Activated CD4-positive, alpha-beta T cell treated with anti-CD3 and anti-CD28 coated beads for 48 hours (primary cell): ENCODE measurements around the gene TMEM187.

Experiments
- DNase-seq: peaks from one replicate; pipeline ENCODE4 v3.0.0-alpha.2; 2020

TMEM187 gene

GRCh38 chrX:153935326-153935851, 37.2 kb upstream of the TMEM187 start:
- DNase-seq = no peak

- DNase-seq = no peak
Measured at GRCh38 chrX:153937056-153937455, 35.5 kb upstream of the TMEM187 start.

- peak; percentile 39 for DNase-seq
Measured at GRCh38 chrX:153938226-153938786, 34.2 kb upstream of the TMEM187 start.

GRCh38 chrX:153939573-153939972, 33.0 kb upstream of the TMEM187 start:
- no peak for DNase-seq

GRCh38 chrX:153941336-153942252, 31.0 kb upstream of the TMEM187 start:
- no peak for DNase-seq

GRCh38 chrX:153944140-153944799, 28.3 kb upstream of the TMEM187 start, which contains the start of gene RENBP:
Gene RENBP, minus strand, starts transcription at chrX:153944643. Its CDS starts 33 bp downstream, at chrX:153944610.
- DNase-seq = peak; percentile 65

GRCh38 chrX:153944800-153945150, 27.8 kb upstream of the TMEM187 start:
- no peak for DNase-seq

GRCh38 chrX:153945956-153946943, 26.3 kb upstream of the TMEM187 start:
- DNase-seq = no peak

- DNase-seq = peak; percentile 85
Measured at GRCh38 chrX:153947009-153947769, 25.4 kb upstream of the TMEM187 start.

GRCh38 chrX:153948002-153948466, 24.5 kb upstream of the TMEM187 start:
- DNase-seq = no peak

- DNase-seq = no peak
Measured at GRCh38 chrX:153948847-153949805, 23.4 kb upstream of the TMEM187 start.

- no peak for DNase-seq
Measured at GRCh38 chrX:153950127-153950526, 22.4 kb upstream of the TMEM187 start.

GRCh38 chrX:153951683-153952372, 20.7 kb upstream of the TMEM187 start:
- no peak for DNase-seq

GRCh38 chrX:153952373-153953026, 20.1 kb upstream of the TMEM187 start:
- no peak for DNase-seq

- DNase-seq = peak; percentile 84
Measured at GRCh38 chrX:153953342-153953830, 19.2 kb upstream of the TMEM187 start.

GRCh38 chrX:153953892-153954557, 18.5 kb upstream of the TMEM187 start:
- DNase-seq = no peak

GRCh38 chrX:153954558-153955227, 17.9 kb upstream of the TMEM187 start:
- no peak for DNase-seq
